Left ventricle myocardium inferior (tissue), 1 donor: ENCODE data around the gene MS4A10. TPM values are rescaled to one million over a fixed set of nuclear protein-coding genes. Genes with fewer than 3 reads are reported as not detected.

Source experiments
- DNase-seq: peaks from one replicate; pipeline ENCODE4 v3.0.0-alpha.2; 2020
- H3K27ac ChIP-seq: fragments of 200-600 bp; replicated peaks from 2 replicates; pipeline ENCODE4 v1.8.0; 2021
- H3K27me3 ChIP-seq: fragments of 200-600 bp; 2 replicates; pipeline ENCODE4 v1.8.0; 2021; ENCODE audit warnings: low read depth
- H3K36me3 ChIP-seq: fragments of 200-600 bp; 2 replicates; pipeline ENCODE4 v1.8.0; 2021
- H3K4me1 ChIP-seq: fragments of 200-600 bp; 2 replicates; pipeline ENCODE4 v1.8.0; 2021
- H3K4me3 ChIP-seq: fragments of 200-600 bp; 2 replicates; pipeline ENCODE4 v1.8.0; 2021; ENCODE audit warnings: mild to moderate bottlenecking, moderate library complexity
- H3K9me3 ChIP-seq: fragments of 200-600 bp; replicated peaks from 2 replicates; pipeline ENCODE4 v1.8.0; 2021
- intact Hi-C: fragments of 100-400 bp; cut with micrococcal nuclease; formaldehyde crosslinking; loops from one replicate; pipeline ENCODE4 v1.11.0; 2022
- total RNA-seq: library from RNA; stranded (reverse); fragmentation: NEBNext Ultra II Directional; extraction: Animal tissue kit (Norgen Biotek cat#: 25700); gene quantifications from one replicate; pipeline ENCODE4 v1.2.1, GENCODE V29; 2021
- TF ChIP-seq, protein P1 (sequence below): fragments of 200-600 bp; IDR thresholded peaks from 2 replicates; pipeline ENCODE4 v1.8.0; 2021; ENCODE audit warnings: antibody characterized with exemption, mild to moderate bottlenecking, borderline replicate concordance
- donor health status: DM: no; HTN: yes; CAD: no; lungs with severe emphysema.

MS4A10 gene
- total RNA-seq, 1 donor from 2014 or later: not detected

GRCh38 chr11:60842668-60843600 is 57.8 kb downstream of the MS4A10 start:
- peaks cover 4% of the 10 kb centered on the region for H3K36me3 ChIP-seq
- H3K9me3 ChIP-seq: no peaks in the 10 kb centered on the region
- TF ChIP-seq, protein P1, sequence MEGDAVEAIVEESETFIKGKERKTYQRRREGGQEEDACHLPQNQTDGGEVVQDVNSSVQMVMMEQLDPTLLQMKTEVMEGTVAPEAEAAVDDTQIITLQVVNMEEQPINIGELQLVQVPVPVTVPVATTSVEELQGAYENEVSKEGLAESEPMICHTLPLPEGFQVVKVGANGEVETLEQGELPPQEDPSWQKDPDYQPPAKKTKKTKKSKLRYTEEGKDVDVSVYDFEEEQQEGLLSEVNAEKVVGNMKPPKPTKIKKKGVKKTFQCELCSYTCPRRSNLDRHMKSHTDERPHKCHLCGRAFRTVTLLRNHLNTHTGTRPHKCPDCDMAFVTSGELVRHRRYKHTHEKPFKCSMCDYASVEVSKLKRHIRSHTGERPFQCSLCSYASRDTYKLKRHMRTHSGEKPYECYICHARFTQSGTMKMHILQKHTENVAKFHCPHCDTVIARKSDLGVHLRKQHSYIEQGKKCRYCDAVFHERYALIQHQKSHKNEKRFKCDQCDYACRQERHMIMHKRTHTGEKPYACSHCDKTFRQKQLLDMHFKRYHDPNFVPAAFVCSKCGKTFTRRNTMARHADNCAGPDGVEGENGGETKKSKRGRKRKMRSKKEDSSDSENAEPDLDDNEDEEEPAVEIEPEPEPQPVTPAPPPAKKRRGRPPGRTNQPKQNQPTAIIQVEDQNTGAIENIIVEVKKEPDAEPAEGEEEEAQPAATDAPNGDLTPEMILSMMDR: no peak
- H3K4me1 ChIP-seq: peaks cover 50% of the 10 kb centered on the region
- no peak for DNase-seq
- no peaks in the 10 kb centered on the region for H3K27me3 ChIP-seq
- H3K27ac ChIP-seq: peak overlapping the region; percentile 88
- intact Hi-C loops: no loop called here
- H3K4me3 ChIP-seq: peak overlapping the region; percentile 88

DNA sequence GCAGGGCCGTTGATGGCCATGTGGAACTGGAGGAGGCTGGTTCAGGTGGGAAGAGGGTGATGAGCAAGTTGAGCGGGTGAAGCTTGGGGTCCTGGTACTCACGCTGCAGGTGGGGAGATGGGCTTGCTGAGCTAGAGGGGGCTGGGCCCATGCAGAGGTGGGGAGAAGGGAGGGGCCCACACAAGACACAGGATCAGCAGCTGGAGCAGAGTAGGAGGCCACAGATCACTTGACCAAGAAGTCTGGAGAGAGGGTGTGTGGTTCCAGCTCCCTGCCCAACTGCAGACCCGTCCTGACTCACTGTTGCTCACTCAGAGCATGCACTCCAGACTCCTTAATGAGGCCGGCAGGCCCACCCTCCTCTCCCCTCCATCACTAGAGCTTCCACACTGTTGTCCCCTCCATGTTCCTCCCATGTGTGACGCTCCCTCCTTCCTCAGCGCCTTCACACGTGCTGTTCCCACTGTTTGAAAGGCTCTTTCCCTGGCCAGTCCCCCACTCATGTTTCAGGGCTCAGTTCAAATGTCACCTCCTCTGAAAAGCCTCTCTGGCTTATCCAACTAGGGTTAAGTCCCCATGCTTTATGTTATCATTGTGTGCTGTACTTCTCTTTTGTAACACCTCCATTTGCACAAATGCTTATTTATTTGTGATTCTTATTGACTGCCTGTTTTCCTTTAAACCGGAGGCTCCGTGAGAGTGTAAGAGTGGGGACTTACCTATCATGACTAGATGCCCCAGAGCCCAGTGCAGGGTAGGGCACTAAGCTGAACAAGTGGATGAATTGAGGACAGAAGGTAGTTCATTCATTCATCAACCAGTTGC is 59.1 kb downstream of the MS4A10 start:
- DNase-seq: no peak
- H3K4me3 ChIP-seq: peak overlapping the region; percentile 88
- H3K36me3 ChIP-seq: peaks cover 17% of the 10 kb centered on the region
- peaks cover 50% of the 10 kb centered on the region for H3K4me1 ChIP-seq
- H3K27me3 ChIP-seq: no peaks in the 10 kb centered on the region
- no peak overlapping the region for H3K27ac ChIP-seq
- H3K9me3 ChIP-seq: no peaks in the 10 kb centered on the region
- TF ChIP-seq, protein P1: no peak
- intact Hi-C loops: no loop called here

GRCh38 chr11:60844870-60845221 is 59.7 kb downstream of the MS4A10 start:
- intact Hi-C loops: no loop called here
- no peak overlapping the region for H3K27ac ChIP-seq

DNA sequence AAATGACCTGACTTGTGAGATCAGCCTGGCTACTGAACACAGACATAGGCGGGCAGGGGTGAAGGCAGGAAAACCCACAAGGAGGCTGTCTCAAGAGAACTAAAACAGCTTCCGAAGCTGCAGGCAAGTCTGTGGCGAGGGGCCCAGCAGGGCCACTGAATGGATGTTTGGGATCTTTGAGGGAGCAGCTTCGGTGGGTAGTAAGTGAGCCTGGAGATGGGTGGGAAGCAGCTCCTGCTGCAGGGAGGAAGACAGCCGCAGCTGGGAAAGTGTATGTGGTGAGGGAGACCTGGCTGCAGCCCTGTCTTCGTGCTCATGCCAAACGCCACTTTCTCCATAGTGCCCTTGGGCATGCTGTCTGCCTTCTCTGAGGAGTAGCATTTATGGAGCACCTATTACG is 60.2 kb downstream of the MS4A10 start:
- no peak for DNase-seq
- TF ChIP-seq, protein P1: no peak
- H3K27me3 ChIP-seq: no peaks in the 10 kb centered on the region
- no peak overlapping the region for H3K4me3 ChIP-seq
- peaks cover 28% of the 10 kb centered on the region for H3K36me3 ChIP-seq
- intact Hi-C loops: no loop called here
- no peaks in the 10 kb centered on the region for H3K9me3 ChIP-seq
- peaks cover 44% of the 10 kb centered on the region for H3K4me1 ChIP-seq
- H3K27ac ChIP-seq: no peak overlapping the region

More at GRCh38 chr11:60844870-60845221, 59.7 kb downstream of the MS4A10 start:
- Histone ChIP-seq H3K27me3 (no peaks in the 10 kb centered on the region), H3K4me1 (peaks cover 49% of the 10 kb centered on the region), H3K36me3 (peaks cover 23% of the 10 kb centered on the region), H3K9me3 (no peaks in the 10 kb centered on the region), H3K4me3 (no peak overlapping the region)
- TF ChIP-seq, protein P1: no peak
- no peak for DNase-seq

DNA sequence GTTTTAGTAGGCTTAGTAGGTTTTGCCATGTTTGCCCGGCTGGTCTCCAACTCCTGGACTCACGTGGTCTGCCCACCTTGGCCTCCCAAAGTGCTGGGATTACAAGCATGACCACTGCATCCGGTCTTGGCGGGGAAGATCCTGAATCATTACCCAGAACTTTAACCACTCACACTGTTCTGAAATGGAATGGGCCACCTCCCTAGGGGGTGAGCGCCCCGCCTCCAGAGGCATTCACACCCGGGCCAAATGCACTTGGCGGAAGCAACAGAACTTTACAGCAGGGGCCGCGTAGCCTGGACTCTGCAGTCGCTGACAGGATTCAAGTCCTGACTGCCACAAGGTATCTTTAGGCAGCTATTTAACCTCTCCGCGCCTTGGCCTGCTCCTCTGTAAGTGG is 62.1 kb downstream of the MS4A10 start:
- Histone ChIP-seq H3K27ac (no peak overlapping the region), H3K4me1 (peaks cover 28% of the 10 kb centered on the region), H3K9me3 (no peaks in the 10 kb centered on the region), H3K36me3 (peaks cover 45% of the 10 kb centered on the region), H3K4me3 (no peak overlapping the region), H3K27me3 (peaks cover 1% of the 10 kb centered on the region)
- intact Hi-C loops: no loop called here
- DNase-seq: no peak
- TF ChIP-seq, protein P1: no peak
